ENCODE measurements around the gene AKAP7.

AKAP7 gene

GRCh38 chr6:131115651-131116050 lies 19.6 kb upstream of the AKAP7 start:
- H3K9ac ChIP-seq (ENCODE audit: low read depth in 1 of 2, low read length in 2 of 2): no peak overlapping the region
- H3K27me3 ChIP-seq (ENCODE audit: control insufficient read depth in 1 of 2, insufficient read depth in 2 of 2, low read length in 2 of 2): no peaks in the 10 kb centered on the region
- no peak overlapping the region for H3K4me3 ChIP-seq (ENCODE audit: low read depth in 1 of 2, low read length in 2 of 2)
- H3K9me3 ChIP-seq (ENCODE audit: control insufficient read depth in 1 of 2, low read length in 2 of 2): no peaks in the 10 kb centered on the region
- H3K36me3 ChIP-seq (ENCODE audit: control insufficient read depth in 1 of 2, insufficient read depth in 2 of 2, low read length in 2 of 2): no peaks in the 10 kb centered on the region
- no peak overlapping the region for H3K27ac ChIP-seq (ENCODE audit: low read depth, low read length)
- no peaks in the 10 kb centered on the region for H3K4me1 ChIP-seq (ENCODE audit: control insufficient read depth in 1 of 2, insufficient read depth in 2 of 2, low read length in 2 of 2)

- Histone ChIP-seq H3K9me3 (ENCODE audit: control insufficient read depth in 1 of 2, low read length in 2 of 2) (no peaks in the 10 kb centered on the region), H3K36me3 (ENCODE audit: control insufficient read depth in 1 of 2, insufficient read depth in 2 of 2, low read length in 2 of 2) (no peaks in the 10 kb centered on the region), H3K9ac (ENCODE audit: low read depth in 1 of 2, low read length in 2 of 2) (no peak overlapping the region), H3K4me1 (ENCODE audit: control insufficient read depth in 1 of 2, insufficient read depth in 2 of 2, low read length in 2 of 2) (no peaks in the 10 kb centered on the region), H3K27me3 (ENCODE audit: control insufficient read depth in 1 of 2, insufficient read depth in 2 of 2, low read length in 2 of 2) (no peaks in the 10 kb centered on the region), H3K27ac (ENCODE audit: low read depth, low read length) (no peak overlapping the region), H3K4me3 (ENCODE audit: low read depth in 1 of 2, low read length in 2 of 2) (no peak overlapping the region)
These were observed 18.9 kb upstream of the AKAP7 start for GRCh38 chr6:131116321-131116720.

GRCh38 chr6:131116755-131117360 lies 18.4 kb upstream of the AKAP7 start:
- H3K9ac ChIP-seq (ENCODE audit: low read depth in 1 of 2, low read length in 2 of 2): no peak overlapping the region
- H3K27ac ChIP-seq (ENCODE audit: low read depth, low read length): no peak overlapping the region
- H3K36me3 ChIP-seq (ENCODE audit: control insufficient read depth in 1 of 2, insufficient read depth in 2 of 2, low read length in 2 of 2): no peaks in the 10 kb centered on the region
- no peaks in the 10 kb centered on the region for H3K9me3 ChIP-seq (ENCODE audit: control insufficient read depth in 1 of 2, low read length in 2 of 2)
- no peak overlapping the region for H3K4me3 ChIP-seq (ENCODE audit: low read depth in 1 of 2, low read length in 2 of 2)
- no peaks in the 10 kb centered on the region for H3K27me3 ChIP-seq (ENCODE audit: control insufficient read depth in 1 of 2, insufficient read depth in 2 of 2, low read length in 2 of 2)
- no peaks in the 10 kb centered on the region for H3K4me1 ChIP-seq (ENCODE audit: control insufficient read depth in 1 of 2, insufficient read depth in 2 of 2, low read length in 2 of 2)

- Histone ChIP-seq H3K4me3 (ENCODE audit: low read depth in 1 of 2, low read length in 2 of 2) (no peak overlapping the region), H3K36me3 (ENCODE audit: control insufficient read depth in 1 of 2, insufficient read depth in 2 of 2, low read length in 2 of 2) (no peaks in the 10 kb centered on the region), H3K27me3 (ENCODE audit: control insufficient read depth in 1 of 2, insufficient read depth in 2 of 2, low read length in 2 of 2) (no peaks in the 10 kb centered on the region), H3K9me3 (ENCODE audit: control insufficient read depth in 1 of 2, low read length in 2 of 2) (no peaks in the 10 kb centered on the region), H3K9ac (ENCODE audit: low read depth in 1 of 2, low read length in 2 of 2) (no peak overlapping the region), H3K4me1 (ENCODE audit: control insufficient read depth in 1 of 2, insufficient read depth in 2 of 2, low read length in 2 of 2) (no peaks in the 10 kb centered on the region), H3K27ac (ENCODE audit: low read depth, low read length) (no peak overlapping the region)
These were observed 17.4 kb upstream of the AKAP7 start for GRCh38 chr6:131117878-131118277.

GRCh38 chr6:131122007-131122406 lies 13.3 kb upstream of the AKAP7 start:
- H3K9ac ChIP-seq (ENCODE audit: low read depth in 1 of 2, low read length in 2 of 2): no peak overlapping the region
- no peak overlapping the region for H3K4me3 ChIP-seq (ENCODE audit: low read depth in 1 of 2, low read length in 2 of 2)
- H3K4me1 ChIP-seq (ENCODE audit: control insufficient read depth in 1 of 2, insufficient read depth in 2 of 2, low read length in 2 of 2): no peaks in the 10 kb centered on the region
- H3K9me3 ChIP-seq (ENCODE audit: control insufficient read depth in 1 of 2, low read length in 2 of 2): no peaks in the 10 kb centered on the region
- H3K27ac ChIP-seq (ENCODE audit: low read depth, low read length): no peak overlapping the region
- no peaks in the 10 kb centered on the region for H3K27me3 ChIP-seq (ENCODE audit: control insufficient read depth in 1 of 2, insufficient read depth in 2 of 2, low read length in 2 of 2)
- H3K36me3 ChIP-seq (ENCODE audit: control insufficient read depth in 1 of 2, insufficient read depth in 2 of 2, low read length in 2 of 2): no peaks in the 10 kb centered on the region

- H3K4me3 ChIP-seq (ENCODE audit: low read depth in 1 of 2, low read length in 2 of 2): no peak overlapping the region
- no peaks in the 10 kb centered on the region for H3K36me3 ChIP-seq (ENCODE audit: control insufficient read depth in 1 of 2, insufficient read depth in 2 of 2, low read length in 2 of 2)
- no peaks in the 10 kb centered on the region for H3K27me3 ChIP-seq (ENCODE audit: control insufficient read depth in 1 of 2, insufficient read depth in 2 of 2, low read length in 2 of 2)
- H3K9ac ChIP-seq (ENCODE audit: low read depth in 1 of 2, low read length in 2 of 2): no peak overlapping the region
- H3K27ac ChIP-seq (ENCODE audit: low read depth, low read length): no peak overlapping the region
- no peaks in the 10 kb centered on the region for H3K4me1 ChIP-seq (ENCODE audit: control insufficient read depth in 1 of 2, insufficient read depth in 2 of 2, low read length in 2 of 2)
- no peaks in the 10 kb centered on the region for H3K9me3 ChIP-seq (ENCODE audit: control insufficient read depth in 1 of 2, low read length in 2 of 2)
These were observed 12.8 kb upstream of the AKAP7 start for GRCh38 chr6:131122516-131122915.

GRCh38 chr6:131124336-131125071 lies 10.8 kb upstream of the AKAP7 start:
- Histone ChIP-seq H3K9ac (ENCODE audit: low read depth in 1 of 2, low read length in 2 of 2) (no peak overlapping the region), H3K4me1 (ENCODE audit: control insufficient read depth in 1 of 2, insufficient read depth in 2 of 2, low read length in 2 of 2) (no peaks in the 10 kb centered on the region), H3K27ac (ENCODE audit: low read depth, low read length) (no peak overlapping the region), H3K9me3 (ENCODE audit: control insufficient read depth in 1 of 2, low read length in 2 of 2) (no peaks in the 10 kb centered on the region), H3K4me3 (ENCODE audit: low read depth in 1 of 2, low read length in 2 of 2) (no peak overlapping the region), H3K36me3 (ENCODE audit: control insufficient read depth in 1 of 2, insufficient read depth in 2 of 2, low read length in 2 of 2) (no peaks in the 10 kb centered on the region), H3K27me3 (ENCODE audit: control insufficient read depth in 1 of 2, insufficient read depth in 2 of 2, low read length in 2 of 2) (no peaks in the 10 kb centered on the region)

- H3K4me1 ChIP-seq (ENCODE audit: control insufficient read depth in 1 of 2, insufficient read depth in 2 of 2, low read length in 2 of 2): no peaks in the 10 kb centered on the region
- H3K27me3 ChIP-seq (ENCODE audit: control insufficient read depth in 1 of 2, insufficient read depth in 2 of 2, low read length in 2 of 2): no peaks in the 10 kb centered on the region
- no peak overlapping the region for H3K27ac ChIP-seq (ENCODE audit: low read depth, low read length)
- H3K36me3 ChIP-seq (ENCODE audit: control insufficient read depth in 1 of 2, insufficient read depth in 2 of 2, low read length in 2 of 2): no peaks in the 10 kb centered on the region
- no peaks in the 10 kb centered on the region for H3K9me3 ChIP-seq (ENCODE audit: control insufficient read depth in 1 of 2, low read length in 2 of 2)
- H3K4me3 ChIP-seq (ENCODE audit: low read depth in 1 of 2, low read length in 2 of 2): no peak overlapping the region
- no peak overlapping the region for H3K9ac ChIP-seq (ENCODE audit: low read depth in 1 of 2, low read length in 2 of 2)
These were observed 9.8 kb upstream of the AKAP7 start for GRCh38 chr6:131125431-131125830.

GRCh38 chr6:131129689-131130553 lies 5.3 kb upstream of the AKAP7 start:
- Histone ChIP-seq H3K27ac (ENCODE audit: low read depth, low read length) (no peak overlapping the region), H3K27me3 (ENCODE audit: control insufficient read depth in 1 of 2, insufficient read depth in 2 of 2, low read length in 2 of 2) (no peaks in the 10 kb centered on the region), H3K4me1 (ENCODE audit: control insufficient read depth in 1 of 2, insufficient read depth in 2 of 2, low read length in 2 of 2) (peaks cover 6% of the 10 kb centered on the region in 2 donors), H3K4me3 (ENCODE audit: low read depth in 1 of 2, low read length in 2 of 2) (no peak overlapping the region), H3K9ac (ENCODE audit: low read depth in 1 of 2, low read length in 2 of 2) (no peak overlapping the region), H3K9me3 (ENCODE audit: control insufficient read depth in 1 of 2, low read length in 2 of 2) (no peaks in the 10 kb centered on the region), H3K36me3 (ENCODE audit: control insufficient read depth in 1 of 2, insufficient read depth in 2 of 2, low read length in 2 of 2) (no peaks in the 10 kb centered on the region)

GRCh38 chr6:131130554-131130940 lies 4.7 kb upstream of the AKAP7 start:
- no peaks in the 10 kb centered on the region for H3K9me3 ChIP-seq (ENCODE audit: control insufficient read depth in 1 of 2, low read length in 2 of 2)
- no peak overlapping the region for H3K4me3 ChIP-seq (ENCODE audit: low read depth in 1 of 2, low read length in 2 of 2)
- H3K36me3 ChIP-seq (ENCODE audit: control insufficient read depth in 1 of 2, insufficient read depth in 2 of 2, low read length in 2 of 2): no peaks in the 10 kb centered on the region
- no peak overlapping the region for H3K27ac ChIP-seq (ENCODE audit: low read depth, low read length)
- peaks cover 6 to 7% of the 10 kb centered on the region in 2 donors for H3K4me1 ChIP-seq (ENCODE audit: control insufficient read depth in 1 of 2, insufficient read depth in 2 of 2, low read length in 2 of 2)
- no peak overlapping the region for H3K9ac ChIP-seq (ENCODE audit: low read depth in 1 of 2, low read length in 2 of 2)
- no peaks in the 10 kb centered on the region for H3K27me3 ChIP-seq (ENCODE audit: control insufficient read depth in 1 of 2, insufficient read depth in 2 of 2, low read length in 2 of 2)
